C4-2B (cell line): ENCODE data around the gene PTEN.

Source experiments
- CTCF ChIP-seq: fragments of 450-650 bp; conservative IDR thresholded peaks from 2 replicates; pipeline ENCODE4 v1.5.1; 2017; ENCODE audit warnings: mild to moderate bottlenecking
- ZFX ChIP-seq: fragments of 450-650 bp; IDR thresholded peaks from 2 replicates; pipeline ENCODE4 v1.6.1; 2017

GRCh38 chr10:87882555-87883294, 19.3 kb downstream of the PTEN start:
- TF ChIP-seq CTCF, result no peak
- no peak for TF ChIP-seq ZFX
